ENCODE data around the gene PCDH9.

The PCDH9 gene

GRCh38 chr13:66556306-66556705 lies 673.8 kb downstream of the PCDH9 start:
- no peak for FAIRE-seq

GRCh38 chr13:66553391-66553790 lies 676.7 kb downstream of the PCDH9 start:
- FAIRE-seq: no peak

GRCh38 chr13:66551128-66551527 lies 679.0 kb downstream of the PCDH9 start:
- FAIRE-seq: no peak

- no peak for FAIRE-seq
These were observed 682.5 kb downstream of the PCDH9 start for GRCh38 chr13:66547685-66548084.

GRCh38 chr13:66546534-66547379 lies 683.4 kb downstream of the PCDH9 start:
- FAIRE-seq: no peak

- FAIRE-seq: no peak
These were observed 686.4 kb downstream of the PCDH9 start for GRCh38 chr13:66543780-66544179.

GRCh38 chr13:66537417-66537816 lies 692.7 kb downstream of the PCDH9 start:
- FAIRE-seq: no peak

GRCh38 chr13:66536746-66537145 lies 693.4 kb downstream of the PCDH9 start:
- FAIRE-seq: no peak

GRCh38 chr13:66534561-66534960 lies 695.6 kb downstream of the PCDH9 start:
- no peak for FAIRE-seq

- no peak for FAIRE-seq
These were observed 697.3 kb downstream of the PCDH9 start for GRCh38 chr13:66532845-66533244.

- no peak for FAIRE-seq
These were observed 698.0 kb downstream of the PCDH9 start for GRCh38 chr13:66532146-66532545.

GRCh38 chr13:66530686-66531085 lies 699.5 kb downstream of the PCDH9 start:
- FAIRE-seq: no peak

GRCh38 chr13:66530158-66530557 lies 700.0 kb downstream of the PCDH9 start:
- no peak for FAIRE-seq

GRCh38 chr13:66528944-66529576 lies 701.1 kb downstream of the PCDH9 start:
- no peak for FAIRE-seq

- no peak for FAIRE-seq
These were observed 702.0 kb downstream of the PCDH9 start for GRCh38 chr13:66528180-66528579.

GRCh38 chr13:66520511-66521355 lies 709.4 kb downstream of the PCDH9 start:
- FAIRE-seq: no peak

GRCh38 chr13:66519259-66519658 lies 710.9 kb downstream of the PCDH9 start:
- FAIRE-seq: no peak

GRCh38 chr13:66518068-66518467 lies 712.1 kb downstream of the PCDH9 start:
- no peak for FAIRE-seq

- FAIRE-seq: peak; percentile 46
These were observed 716.4 kb downstream of the PCDH9 start for GRCh38 chr13:66513728-66514127.

- peak; percentile 61 for FAIRE-seq
These were observed 721.0 kb downstream of the PCDH9 start for GRCh38 chr13:66509175-66509574.

- no peak for FAIRE-seq
These were observed 721.8 kb downstream of the PCDH9 start for GRCh38 chr13:66508153-66508909.

GRCh38 chr13:66506979-66507378 lies 723.2 kb downstream of the PCDH9 start:
- no peak for FAIRE-seq

Measured in endometrium (tissue), 2 donors.